ENCODE measurements around the gene PTPN23. TPM values are rescaled to one million over a fixed set of nuclear protein-coding genes. Genes with fewer than 3 reads are reported as not detected.

Gene PTPN23
- total and polyA plus RNA-seq, 2 of the 13 experiments (the other 11 are each of a cell fraction or from before 2014, with no cell fraction given) = 2.3 to 3.7 TPM

- TF ChIP-seq THYN1 (CRISPR knock-in tag; IDR thresholded peaks at IDR 0.05; ENCODE audit: borderline replicate concordance, low read depth) = no peak
- TF ChIP-seq ZNF609 (CRISPR knock-in tag; IDR thresholded peaks at IDR 0.05; ENCODE audit: borderline replicate concordance) = no peak
- TF ChIP-seq STAG1 (CRISPR knock-in tag; IDR thresholded peaks at IDR 0.05) = no peak
- no peak for TF ChIP-seq CERS6 (CRISPR knock-in tag; IDR thresholded peaks at IDR 0.05)
- no peak for TF ChIP-seq ZNF18 (CRISPR knock-in tag; IDR thresholded peaks at IDR 0.05; ENCODE audit: insufficient replicate concordance)
- no peak for TF ChIP-seq ZNF207 (IDR thresholded peaks at IDR 0.05; ENCODE audit: borderline replicate concordance)
- no peak for TF ChIP-seq BHLHE40 (IDR thresholded peaks at IDR 0.05; ENCODE audit: low read length)
- TF ChIP-seq ONECUT2 (CRISPR knock-in tag; IDR thresholded peaks at IDR 0.05) = no peak
Measured at GRCh38 chr3:47428662-47429061, 47.8 kb downstream of the PTPN23 start (continued).

Measured in HepG2 (cell line).